Neural cell (in vitro differentiated cells): Measurements from ENCODE around the gene SORCS1. TPM values are rescaled to one million over a fixed set of nuclear protein-coding genes. Genes with fewer than 3 reads are reported as not detected.

ENCODE experiments used
- H2AFZ ChIP-seq: fragments of 200-600, 300-800 bp; sonication (generic), shearing (Covaris generic); 2 replicates; pipeline ENCODE4 v1.6.0; 2014; ENCODE audit warnings: low read depth, mild to moderate bottlenecking, antibody characterized with exemption, low read length, moderate library complexity
- H3F3A ChIP-seq: fragments of 200-600 bp; shearing (Covaris generic); 2 replicates; pipeline ENCODE4 v1.6.1; 2016; ENCODE audit warnings: mild to moderate bottlenecking, moderate library complexity, mixed read lengths, antibody characterized with exemption, low read length; ENCODE audit not compliant: insufficient read depth, poor library complexity, severe bottlenecking
- H3K27ac ChIP-seq: fragments of 200-600, 300-800 bp; sonication (generic), shearing (Covaris generic); 2 replicates; pipeline ENCODE4 v1.5.1; 2014; ENCODE audit warnings: mild to moderate bottlenecking, low read length, moderate library complexity
- H3K27me3 ChIP-seq: fragments of 300-800, 200-600 bp; sonication (generic), shearing (Covaris generic); 2 replicates; pipeline ENCODE4 v1.6.0; 2014; ENCODE audit warnings: mild to moderate bottlenecking, low read depth, low read length, moderate library complexity; ENCODE audit not compliant: insufficient read depth
- H3K36me3 ChIP-seq: fragments of 300-800, 200-600 bp; sonication (generic), shearing (Covaris generic); 2 replicates; pipeline ENCODE4 v1.5.1; 2014; ENCODE audit warnings: mild to moderate bottlenecking, antibody characterized with exemption, low read length, moderate library complexity; ENCODE audit not compliant: insufficient read depth
- H3K4me2 ChIP-seq: fragments of 300-800, 200-600 bp; sonication (generic), shearing (Covaris generic); 2 replicates; pipeline ENCODE4 v1.6.0; 2014; ENCODE audit warnings: mild to moderate bottlenecking, low read length
- H3K4me3 ChIP-seq: fragments of 300-800, 200-600 bp; sonication (generic), shearing (Covaris generic); 2 replicates; pipeline ENCODE4 v1.5.1; 2014; ENCODE audit warnings: mild to moderate bottlenecking, low read length, moderate library complexity
- H3K79me2 ChIP-seq: fragments of 200-600 bp; shearing (Covaris generic); replicated peaks from 2 replicates; pipeline ENCODE4 v1.6.0; 2014; ENCODE audit warnings: mild to moderate bottlenecking, low read length, moderate library complexity; ENCODE audit not compliant: insufficient read depth
- H3K9ac ChIP-seq: fragments of 300-800, 200-600 bp; sonication (generic), shearing (Covaris generic); 2 replicates; pipeline ENCODE4 v1.6.1; 2016; ENCODE audit warnings: mild to moderate bottlenecking, low read length, mixed read lengths
- H3K9me2 ChIP-seq: fragments of 200-600 bp; shearing (Covaris generic); 2 replicates; pipeline ENCODE4 v1.6.1; 2016; ENCODE audit warnings: mild to moderate bottlenecking, low read length, mixed read lengths; ENCODE audit not compliant: insufficient read depth
- H3K9me3 ChIP-seq: fragments of 200-600, 300-800 bp; sonication (generic), shearing (Covaris generic); 2 replicates; pipeline ENCODE4 v1.6.1; 2016; ENCODE audit warnings: mild to moderate bottlenecking, mixed run types, low read length, moderate library complexity, mixed read lengths
- H4K20me1 ChIP-seq: fragments of 200-600 bp; shearing (Covaris generic); 2 replicates; pipeline ENCODE4 v1.6.1; 2016; ENCODE audit warnings: mild to moderate bottlenecking, mixed run types; ENCODE audit not compliant: insufficient read depth
- EP300 ChIP-seq: fragments of 450-650 bp; conservative IDR thresholded peaks from 2 replicates; pipeline ENCODE4 v1.6.1; 2014; ENCODE audit warnings: antibody characterized with exemption, mild to moderate bottlenecking, moderate library complexity; ENCODE audit not compliant: poor library complexity, severe bottlenecking
- EZH2 ChIP-seq: fragments of 200-600, 300-800 bp; shearing (Covaris generic), sonication (generic); IDR thresholded peaks from 2 replicates; pipeline ENCODE4 v1.6.1; 2014; ENCODE audit warnings: antibody characterized with exemption, low read length, borderline replicate concordance, mild to moderate bottlenecking; ENCODE audit not compliant: insufficient read depth, poor library complexity, severe bottlenecking
- MXI1 ChIP-seq: fragments of 450-650 bp; conservative IDR thresholded peaks from 2 replicates; pipeline ENCODE4 v1.6.1; 2014; ENCODE audit warnings: antibody characterized with exemption, mild to moderate bottlenecking; ENCODE audit not compliant: poor library complexity, severe bottlenecking
- POLR2AphosphoS5 ChIP-seq: IDR thresholded peaks from 2 replicates; pipeline ENCODE4 v1.6.1; 2012
- RAD21 ChIP-seq: fragments of 450-650 bp; conservative IDR thresholded peaks from 2 replicates; pipeline ENCODE4 v1.6.1; 2014; ENCODE audit warnings: antibody characterized with exemption, mild to moderate bottlenecking, moderate library complexity
- SMC3 ChIP-seq: fragments of 450-650 bp; conservative IDR thresholded peaks from 2 replicates; pipeline ENCODE4 v1.6.1; 2014; ENCODE audit warnings: antibody characterized with exemption, mild to moderate bottlenecking, moderate library complexity; ENCODE audit not compliant: poor library complexity
- TAF1 ChIP-seq: IDR thresholded peaks from 2 replicates; pipeline ENCODE4 v1.6.1; 2012; ENCODE audit warnings: low read depth
- polyA plus RNA-seq: library from polyadenylated mRNA; depleted of rRNA; stranded (reverse); fragments of >200 nt; gene quantifications from 2 replicates; pipeline ENCODE4 v1.2.3, GENCODE V29; 2014
- TF ChIP-seq, protein P1 (sequence below): IDR thresholded peaks from 2 replicates; pipeline ENCODE4 v1.6.1; 2012; ENCODE audit warnings: borderline replicate concordance
- TF ChIP-seq, protein P2 (sequence below): fragments of 450-650 bp; IDR thresholded peaks from 2 replicates; pipeline ENCODE4 v1.5.1; 2014; ENCODE audit warnings: antibody characterized with exemption, mild to moderate bottlenecking, moderate library complexity; ENCODE audit not compliant: poor library complexity, severe bottlenecking

SORCS1 gene
- polyA plus RNA-seq, 1 donor from 2014 or later = 27.0 TPM

DNA sequence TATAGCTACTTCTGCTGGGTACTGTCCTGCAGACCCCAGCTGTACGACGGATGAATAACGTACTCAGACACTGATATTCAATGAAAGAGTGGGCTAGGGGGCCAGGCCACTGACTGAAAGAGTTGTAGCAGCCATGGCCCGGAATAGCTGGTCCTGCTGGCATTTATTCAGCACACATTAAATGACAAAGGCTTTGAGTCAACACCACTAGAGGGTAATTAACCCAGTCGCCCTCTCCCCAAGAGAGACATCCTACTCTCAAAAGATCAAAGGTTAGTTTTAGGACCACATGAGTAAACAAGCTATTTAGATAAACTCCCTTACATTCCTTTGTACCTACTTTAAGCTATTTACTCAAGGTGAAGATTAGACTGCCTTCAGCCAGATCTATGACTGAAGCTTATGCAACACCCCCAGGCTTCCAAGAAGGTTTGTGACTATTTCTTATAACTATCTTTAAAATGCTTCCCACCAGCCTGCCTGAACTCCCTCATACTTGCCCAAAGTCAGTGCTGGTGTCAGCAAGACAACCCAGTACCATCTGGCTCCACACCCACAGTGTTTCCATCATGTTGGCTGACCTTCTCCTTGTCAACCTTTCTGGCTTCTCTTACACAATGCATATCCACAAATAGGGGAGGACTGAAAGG lies 629.1 kb downstream of the SORCS1 start:
- no peak overlapping the region for H3K4me3 ChIP-seq
- TF ChIP-seq, protein P1, sequence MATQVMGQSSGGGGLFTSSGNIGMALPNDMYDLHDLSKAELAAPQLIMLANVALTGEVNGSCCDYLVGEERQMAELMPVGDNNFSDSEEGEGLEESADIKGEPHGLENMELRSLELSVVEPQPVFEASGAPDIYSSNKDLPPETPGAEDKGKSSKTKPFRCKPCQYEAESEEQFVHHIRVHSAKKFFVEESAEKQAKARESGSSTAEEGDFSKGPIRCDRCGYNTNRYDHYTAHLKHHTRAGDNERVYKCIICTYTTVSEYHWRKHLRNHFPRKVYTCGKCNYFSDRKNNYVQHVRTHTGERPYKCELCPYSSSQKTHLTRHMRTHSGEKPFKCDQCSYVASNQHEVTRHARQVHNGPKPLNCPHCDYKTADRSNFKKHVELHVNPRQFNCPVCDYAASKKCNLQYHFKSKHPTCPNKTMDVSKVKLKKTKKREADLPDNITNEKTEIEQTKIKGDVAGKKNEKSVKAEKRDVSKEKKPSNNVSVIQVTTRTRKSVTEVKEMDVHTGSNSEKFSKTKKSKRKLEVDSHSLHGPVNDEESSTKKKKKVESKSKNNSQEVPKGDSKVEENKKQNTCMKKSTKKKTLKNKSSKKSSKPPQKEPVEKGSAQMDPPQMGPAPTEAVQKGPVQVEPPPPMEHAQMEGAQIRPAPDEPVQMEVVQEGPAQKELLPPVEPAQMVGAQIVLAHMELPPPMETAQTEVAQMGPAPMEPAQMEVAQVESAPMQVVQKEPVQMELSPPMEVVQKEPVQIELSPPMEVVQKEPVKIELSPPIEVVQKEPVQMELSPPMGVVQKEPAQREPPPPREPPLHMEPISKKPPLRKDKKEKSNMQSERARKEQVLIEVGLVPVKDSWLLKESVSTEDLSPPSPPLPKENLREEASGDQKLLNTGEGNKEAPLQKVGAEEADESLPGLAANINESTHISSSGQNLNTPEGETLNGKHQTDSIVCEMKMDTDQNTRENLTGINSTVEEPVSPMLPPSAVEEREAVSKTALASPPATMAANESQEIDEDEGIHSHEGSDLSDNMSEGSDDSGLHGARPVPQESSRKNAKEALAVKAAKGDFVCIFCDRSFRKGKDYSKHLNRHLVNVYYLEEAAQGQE = no peak
- no peak for TF ChIP-seq TAF1
- no peak for TF ChIP-seq MXI1
- TF ChIP-seq SMC3 = no peak
- TF ChIP-seq, protein P2, sequence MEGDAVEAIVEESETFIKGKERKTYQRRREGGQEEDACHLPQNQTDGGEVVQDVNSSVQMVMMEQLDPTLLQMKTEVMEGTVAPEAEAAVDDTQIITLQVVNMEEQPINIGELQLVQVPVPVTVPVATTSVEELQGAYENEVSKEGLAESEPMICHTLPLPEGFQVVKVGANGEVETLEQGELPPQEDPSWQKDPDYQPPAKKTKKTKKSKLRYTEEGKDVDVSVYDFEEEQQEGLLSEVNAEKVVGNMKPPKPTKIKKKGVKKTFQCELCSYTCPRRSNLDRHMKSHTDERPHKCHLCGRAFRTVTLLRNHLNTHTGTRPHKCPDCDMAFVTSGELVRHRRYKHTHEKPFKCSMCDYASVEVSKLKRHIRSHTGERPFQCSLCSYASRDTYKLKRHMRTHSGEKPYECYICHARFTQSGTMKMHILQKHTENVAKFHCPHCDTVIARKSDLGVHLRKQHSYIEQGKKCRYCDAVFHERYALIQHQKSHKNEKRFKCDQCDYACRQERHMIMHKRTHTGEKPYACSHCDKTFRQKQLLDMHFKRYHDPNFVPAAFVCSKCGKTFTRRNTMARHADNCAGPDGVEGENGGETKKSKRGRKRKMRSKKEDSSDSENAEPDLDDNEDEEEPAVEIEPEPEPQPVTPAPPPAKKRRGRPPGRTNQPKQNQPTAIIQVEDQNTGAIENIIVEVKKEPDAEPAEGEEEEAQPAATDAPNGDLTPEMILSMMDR = no peak
- no peak for TF ChIP-seq EP300
- TF ChIP-seq POLR2AphosphoS5 = no peak
- no peak for TF ChIP-seq EZH2
- no peak for TF ChIP-seq RAD21
- no peak overlapping the region for H3K27ac ChIP-seq
- no peaks in the 10 kb centered on the region for H3K27me3 ChIP-seq
- no peaks in the 10 kb centered on the region for H3K9me2 ChIP-seq
- no peak overlapping the region for H3K4me2 ChIP-seq
- no peaks in the 10 kb centered on the region for H3F3A ChIP-seq
- H3K9ac ChIP-seq = no peak overlapping the region
- no peak overlapping the region for H2AFZ ChIP-seq
- H3K79me2 ChIP-seq = no peaks in the 10 kb centered on the region
- no peaks in the 10 kb centered on the region for H4K20me1 ChIP-seq
- H3K36me3 ChIP-seq = no peaks in the 10 kb centered on the region
- no peaks in the 10 kb centered on the region for H3K9me3 ChIP-seq

DNA sequence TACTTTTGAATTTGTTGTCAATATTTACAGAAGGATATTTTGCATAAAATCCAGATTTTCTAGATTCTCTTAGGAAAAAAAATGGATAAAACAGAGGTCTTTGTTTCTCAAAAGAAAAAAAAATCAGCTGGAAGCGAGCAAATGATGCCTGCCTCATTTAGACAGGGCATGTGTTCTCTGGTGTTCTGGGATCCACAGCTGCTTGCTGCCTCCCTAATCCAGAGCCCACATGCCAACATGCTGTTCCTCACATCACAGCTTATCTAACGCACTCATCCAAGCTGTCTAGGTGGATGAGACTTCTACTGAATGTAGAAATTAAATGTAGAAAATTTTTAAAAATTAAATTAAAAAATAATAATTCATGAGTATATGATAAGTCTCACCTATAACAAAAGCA lies 630.1 kb downstream of the SORCS1 start:
- H2AFZ ChIP-seq = no peak overlapping the region
- no peak overlapping the region for H3K27ac ChIP-seq
- H3K36me3 ChIP-seq = no peaks in the 10 kb centered on the region
- H4K20me1 ChIP-seq = no peaks in the 10 kb centered on the region
- no peak overlapping the region for H3K4me2 ChIP-seq
- TF ChIP-seq, protein P1 = no peak
- TF ChIP-seq RAD21 = no peak
- H3K79me2 ChIP-seq = no peaks in the 10 kb centered on the region
- no peaks in the 10 kb centered on the region for H3K27me3 ChIP-seq
- no peaks in the 10 kb centered on the region for H3K9me2 ChIP-seq
- no peak overlapping the region for H3K9ac ChIP-seq
- no peaks in the 10 kb centered on the region for H3K9me3 ChIP-seq
- no peaks in the 10 kb centered on the region for H3F3A ChIP-seq
- H3K4me3 ChIP-seq = no peak overlapping the region
